AG04450 (cell line): Measurements from ENCODE around the gene TNFRSF4. TPM values are rescaled to one million over a fixed set of nuclear protein-coding genes. Genes with fewer than 3 reads are reported as not detected.

Experiments
- CTCF ChIA-PET: fragments of 300-600, 350-600 bp; formaldehyde crosslinking; extraction: SDS; loops from one replicate; lab custom pipeline; 2022; ENCODE audit warnings: antibody characterized with exemption, inconsistent platforms; lab: Charles Lee
- POLR2A ChIA-PET: fragments of 350-600 bp; formaldehyde crosslinking; extraction: SDS; loops from one replicate; lab custom pipeline; 2021; ENCODE audit warnings: antibody characterized with exemption, inconsistent platforms; lab: Yijun Ruan, JAX
- DNase-seq: peaks from one replicate; pipeline ENCODE4 v3.0.0-alpha.2; 2011; ENCODE audit warnings: low read depth, low spot score
- H3K27ac ChIP-seq: one replicate; pipeline ENCODE4 v1.5.1; 2012; ENCODE audit warnings: low read depth, low read length, control low read depth
- H3K27me3 ChIP-seq: one replicate; pipeline ENCODE4 v1.6.0; 2012; ENCODE audit warnings: low read length; ENCODE audit not compliant: control insufficient read depth, insufficient read depth
- H3K4me3 ChIP-seq: 2 replicates; pipeline ENCODE4 v1.5.1; 2011; ENCODE audit warnings: mild to moderate bottlenecking, low read depth, low read length, control low read depth
- H3K9me3 ChIP-seq: 2 replicates; pipeline ENCODE4 v1.5.1; 2012; ENCODE audit warnings: low read length; ENCODE audit not compliant: control insufficient read depth, insufficient read depth
- CTCF ChIP-seq: IDR thresholded peaks from 2 replicates; pipeline ENCODE4 v1.5.1; 2011; ENCODE audit warnings: low read depth, low read length, control low read depth, inconsistent platforms
- polyA plus RNA-seq: library from polyadenylated mRNA; depleted of rRNA; stranded (reverse); fragments of >200 nt; gene quantifications from 2 replicates; pipeline ENCODE4 v1.2.3, GENCODE V29; 2011

The TNFRSF4 gene
- polyA plus RNA-seq, 1 experiment: 0.07 TPM

GRCh38 chr1:1175221-1176062 lies 38.5 kb downstream of the TNFRSF4 start:
- POLR2A ChIA-PET: no interaction called here
- Histone ChIP-seq H3K27ac (no peak overlapping the region), H3K4me3 (no peak overlapping the region), H3K9me3 (peaks cover 16% of the 10 kb centered on the region), H3K27me3 (peaks cover 65% of the 10 kb centered on the region)
- no peak for DNase-seq
- CTCF ChIA-PET: no interaction called here
- no peak for TF ChIP-seq CTCF

GRCh38 chr1:1173793-1174415 lies 40.0 kb downstream of the TNFRSF4 start, which contains the start of gene TTLL10:
Gene TTLL10, plus strand, starts transcription at chr1:1173880. Its CDS starts 5,336 bp downstream, at chr1:1179216.
- CTCF ChIA-PET: no interaction called here
- H3K27ac ChIP-seq: no peak within 1 kb of the TSS
- peaks cover 75% of the 10 kb centered on the region for H3K27me3 ChIP-seq
- no peak for DNase-seq
- peaks cover 16% of the 10 kb centered on the region for H3K9me3 ChIP-seq
- H3K4me3 ChIP-seq: no peak within 1 kb of the TSS
- no peak for TF ChIP-seq CTCF
- POLR2A ChIA-PET: no interaction called here

- H3K27ac ChIP-seq: no peak overlapping the region
- H3K27me3 ChIP-seq: peaks cover 78% of the 10 kb centered on the region
- POLR2A ChIA-PET: no interaction called here
- no peak for DNase-seq
- CTCF ChIA-PET: no interaction called here
- H3K9me3 ChIP-seq: peaks cover 16% of the 10 kb centered on the region
- no peak for TF ChIP-seq CTCF
- no peak overlapping the region for H3K4me3 ChIP-seq
Measured at GRCh38 chr1:1173061-1173792, 40.7 kb downstream of the TNFRSF4 start.

GRCh38 chr1:1171546-1172340 lies 42.2 kb downstream of the TNFRSF4 start:
- no peak for TF ChIP-seq CTCF
- no peak overlapping the region for H3K27ac ChIP-seq
- peaks cover 16% of the 10 kb centered on the region for H3K9me3 ChIP-seq
- H3K4me3 ChIP-seq: no peak overlapping the region
- POLR2A ChIA-PET: no interaction called here
- CTCF ChIA-PET: no interaction called here
- peaks cover 69% of the 10 kb centered on the region for H3K27me3 ChIP-seq
- DNase-seq: no peak
